Left kidney (tissue), 2 donors: ENCODE data around the gene ST3GAL2. TPM values are rescaled to one million over a fixed set of nuclear protein-coding genes. Genes with fewer than 3 reads are reported as not detected.
"Not testable (repeated sequence)": the region's sequence is repeated elsewhere in the genome, so short reads cannot be mapped to it uniquely, and the experiment has no call there.

ENCODE experiments used
- DNase-seq: peaks from one replicate; pipeline ENCODE4 v3.0.0-alpha.2; 2013
- polyA plus RNA-seq: library from polyadenylated mRNA; unstranded; fragments of 120-200 nt; gene quantifications from one replicate; pipeline ENCODE4 v1.2.1, GENCODE V29; 2013; ENCODE audit not compliant: insufficient read length

Gene ST3GAL2
- polyA plus RNA-seq, 1 donor: 22.7 TPM

DNA sequence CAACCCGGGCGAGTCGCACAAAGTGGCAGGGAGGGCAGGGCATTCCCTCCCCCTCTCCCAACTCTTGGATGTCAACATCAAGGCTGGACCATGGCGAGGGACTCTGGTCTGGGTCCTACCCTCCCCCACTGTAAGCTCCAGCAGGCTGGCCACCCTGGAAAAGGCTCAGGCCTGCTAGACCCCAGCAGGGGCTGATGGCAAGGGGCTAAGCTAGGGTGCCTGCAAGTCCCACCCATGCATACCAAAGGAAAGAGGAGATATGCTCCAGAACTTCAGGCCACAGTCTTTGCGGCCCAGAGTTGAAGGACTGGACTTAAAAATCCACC lies 19.9 kb downstream of the ST3GAL2 start:
- DNase-seq: no peak

DNA sequence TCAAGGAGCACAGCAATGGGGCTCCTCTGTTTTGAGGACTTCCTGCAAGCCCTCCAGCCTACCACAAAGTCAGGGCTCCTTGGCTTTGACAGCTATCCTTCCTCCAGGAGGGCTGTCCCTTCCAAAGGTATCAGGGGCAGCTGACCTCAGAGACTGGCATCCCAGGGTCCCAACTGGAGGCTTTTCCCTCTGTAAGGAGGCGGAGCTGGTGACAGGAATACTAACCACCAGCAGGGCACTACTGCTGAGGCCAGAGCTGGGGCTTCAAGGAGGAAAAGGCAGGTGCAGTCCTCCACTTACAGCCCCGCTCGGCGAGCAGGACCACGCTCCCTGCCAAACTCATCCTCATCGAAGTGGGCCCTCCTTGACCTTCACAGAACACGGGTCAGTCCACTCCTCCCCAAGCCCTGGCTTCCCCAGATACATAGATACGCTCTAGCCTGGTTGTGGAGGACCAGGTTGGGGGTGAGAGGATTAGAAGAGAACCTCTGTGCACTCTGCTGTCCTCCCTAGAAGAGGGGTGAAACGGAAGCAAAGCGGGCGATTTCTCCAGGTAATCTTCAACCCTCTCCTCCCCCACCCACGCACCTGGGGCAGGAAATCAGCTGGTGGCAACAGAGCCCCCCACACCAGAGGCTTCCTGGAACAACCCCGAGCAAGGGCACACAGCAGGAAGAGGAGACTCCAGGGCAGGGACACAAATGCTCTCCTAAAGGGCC lies 20.5 kb downstream of the ST3GAL2 start:
- no peak for DNase-seq

DNA sequence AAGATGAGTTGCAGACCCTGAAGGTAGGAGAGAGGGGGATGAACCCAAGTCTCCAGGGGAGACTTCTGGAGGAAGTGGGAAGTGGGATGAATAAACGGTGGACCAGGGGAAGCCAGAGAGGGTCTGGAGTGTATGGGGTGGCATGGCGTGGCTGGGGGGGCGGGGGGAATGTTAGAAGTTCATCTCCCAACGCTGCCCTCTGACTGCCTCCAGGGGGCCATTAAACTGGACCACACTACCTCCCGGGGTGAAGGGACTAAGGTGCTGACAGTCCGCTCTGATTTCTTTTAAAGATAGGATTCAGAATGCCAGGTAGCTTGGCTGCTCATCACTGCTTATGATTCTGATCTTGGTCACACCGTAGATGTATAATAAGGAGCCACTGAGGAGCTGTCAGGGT lies 21.2 kb downstream of the ST3GAL2 start:
- DNase-seq: no peak

- no peak for DNase-seq
Measured at GRCh38 chr16:70416748-70417616, 21.9 kb downstream of the ST3GAL2 start.

DNA sequence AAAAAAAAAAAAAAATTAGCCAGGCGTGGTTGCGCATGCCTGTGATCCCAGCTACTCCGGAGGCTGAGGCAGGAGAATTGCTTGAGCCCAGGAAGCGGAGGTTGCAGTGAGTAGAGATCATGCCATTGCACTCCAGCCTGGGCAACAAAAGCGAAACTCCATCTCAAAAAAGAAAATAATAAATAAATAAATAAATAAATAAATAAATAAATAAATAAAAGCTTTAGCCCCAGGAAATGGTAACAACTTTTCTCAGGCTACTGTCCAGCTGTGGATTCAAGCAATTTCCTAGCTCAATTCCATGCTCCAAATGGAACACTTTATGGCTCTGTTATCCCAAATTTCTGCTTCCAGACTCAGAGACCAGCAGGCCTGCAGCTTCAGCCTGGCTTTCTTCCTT lies 25.3 kb downstream of the ST3GAL2 start:
- not testable (repeated sequence) for DNase-seq

DNA sequence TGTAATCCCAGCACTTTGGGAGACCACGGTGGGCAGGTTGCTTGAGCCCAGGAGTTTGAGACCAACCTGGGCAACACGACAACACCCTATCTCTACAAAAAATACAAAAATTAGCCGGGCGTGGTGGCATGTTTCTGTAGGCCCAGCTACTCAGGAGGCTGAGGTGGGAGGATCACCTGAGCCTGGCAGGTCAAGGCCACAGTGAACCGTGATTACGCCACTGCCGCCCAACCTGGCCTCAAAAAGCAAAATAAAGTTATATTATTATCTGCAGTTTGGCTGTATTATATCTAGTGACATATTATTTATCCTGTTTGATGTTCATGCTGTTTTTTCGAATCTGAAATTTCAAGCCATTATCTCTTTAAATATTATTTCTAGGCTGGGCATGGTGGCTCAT lies 26.5 kb downstream of the ST3GAL2 start:
- no peak for DNase-seq

DNA sequence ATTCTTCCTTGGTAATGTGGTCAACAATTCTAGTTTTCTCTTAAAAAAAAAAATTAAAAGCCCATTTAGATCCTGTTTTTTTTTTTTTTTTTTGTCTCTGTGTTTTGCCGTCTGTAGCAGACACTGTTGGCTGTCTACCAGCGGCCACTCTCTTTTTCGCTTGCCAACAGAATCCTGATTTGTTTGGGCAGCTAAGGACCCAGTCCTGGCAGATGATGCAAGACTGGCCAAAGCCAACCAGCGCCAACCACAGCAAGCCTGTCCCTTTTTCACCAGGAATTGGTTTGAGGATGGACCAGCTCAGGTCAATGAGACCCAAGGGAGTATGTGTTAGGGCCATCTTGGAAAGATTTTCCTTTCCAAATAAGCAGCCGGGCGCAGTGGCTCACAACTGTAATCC lies 28.2 kb downstream of the ST3GAL2 start:
- no peak for DNase-seq

DNA sequence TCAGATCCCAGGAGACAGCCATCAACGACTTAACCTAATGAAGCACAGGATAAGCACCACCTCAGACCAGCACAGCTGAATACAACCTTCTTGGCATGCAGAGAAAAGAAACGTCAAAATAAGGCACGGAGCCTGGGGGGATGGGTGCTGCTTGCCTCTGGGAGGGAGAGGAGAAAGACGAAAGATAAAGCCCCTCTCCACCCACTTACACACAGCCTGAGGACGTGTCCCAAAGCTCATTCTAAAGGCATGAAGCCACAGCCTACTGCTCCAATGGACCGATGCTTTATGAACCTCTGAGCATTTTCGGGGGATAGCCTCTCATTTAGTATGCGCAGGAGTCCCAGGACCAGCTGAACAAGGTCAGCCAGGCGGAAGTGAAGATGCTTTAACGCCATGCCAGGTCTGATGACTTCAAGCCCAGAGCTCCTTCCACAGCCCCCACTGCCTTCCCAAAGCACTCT lies 31.1 kb downstream of the ST3GAL2 start:
- DNase-seq: no peak

DNA sequence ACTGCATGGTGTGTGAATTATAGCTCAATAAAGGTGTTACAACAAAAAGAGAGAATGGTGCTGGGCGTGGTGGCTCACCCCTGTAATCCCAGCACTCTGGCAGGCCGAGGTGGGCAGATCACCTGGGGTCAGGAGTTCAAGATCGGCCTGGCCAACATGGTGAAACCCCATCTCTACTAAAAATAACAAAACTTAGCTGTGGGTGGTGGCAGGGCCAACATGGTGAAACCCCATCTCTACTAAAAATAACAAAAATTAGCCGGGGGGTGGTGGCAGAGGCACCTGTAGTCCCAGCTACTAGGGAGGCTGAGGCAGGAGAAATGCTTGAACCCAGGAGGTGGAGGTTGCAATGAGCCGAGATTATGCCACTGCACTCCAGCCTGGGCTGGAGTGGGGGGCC lies 32.8 kb downstream of the ST3GAL2 start:
- not testable (repeated sequence) for DNase-seq

DNA sequence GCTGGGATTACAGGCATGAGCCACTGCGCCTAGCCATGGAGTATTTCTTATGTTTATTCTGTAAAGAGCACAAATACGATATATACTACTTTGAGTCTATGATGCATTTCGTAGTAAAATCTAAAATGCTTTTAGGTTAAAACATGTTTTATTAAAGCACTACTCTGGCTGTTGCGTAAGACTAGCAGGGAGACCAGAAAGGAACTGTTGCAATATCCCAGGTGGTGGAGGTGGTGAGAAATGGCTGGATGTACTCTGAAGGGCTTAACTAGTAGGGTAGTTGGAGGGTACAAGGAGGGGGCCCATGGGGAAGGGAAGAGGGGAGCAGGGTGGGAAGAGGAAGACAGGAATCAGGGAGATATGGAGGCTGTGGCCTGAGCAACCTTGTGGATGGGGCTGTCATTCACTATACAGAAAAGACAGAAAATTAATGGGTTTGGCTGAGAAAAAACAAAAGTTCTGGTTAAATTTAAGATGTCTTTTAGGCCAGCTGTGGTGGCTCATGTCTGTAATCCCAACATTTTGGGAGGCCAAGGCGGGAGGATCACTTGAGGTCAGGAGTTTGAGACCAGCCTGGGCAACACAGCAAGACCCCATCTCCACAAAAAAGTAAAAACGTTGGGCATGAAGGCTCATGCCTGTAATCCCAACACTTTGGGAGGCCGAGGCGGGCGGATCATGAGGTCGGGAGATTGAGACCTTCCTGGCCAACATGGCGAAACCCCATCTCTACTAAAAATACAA lies 35.8 kb downstream of the ST3GAL2 start:
- DNase-seq: no peak

GRCh38 chr16:70399951-70400350 lies 38.9 kb downstream of the ST3GAL2 start:
- no peak for DNase-seq

DNA sequence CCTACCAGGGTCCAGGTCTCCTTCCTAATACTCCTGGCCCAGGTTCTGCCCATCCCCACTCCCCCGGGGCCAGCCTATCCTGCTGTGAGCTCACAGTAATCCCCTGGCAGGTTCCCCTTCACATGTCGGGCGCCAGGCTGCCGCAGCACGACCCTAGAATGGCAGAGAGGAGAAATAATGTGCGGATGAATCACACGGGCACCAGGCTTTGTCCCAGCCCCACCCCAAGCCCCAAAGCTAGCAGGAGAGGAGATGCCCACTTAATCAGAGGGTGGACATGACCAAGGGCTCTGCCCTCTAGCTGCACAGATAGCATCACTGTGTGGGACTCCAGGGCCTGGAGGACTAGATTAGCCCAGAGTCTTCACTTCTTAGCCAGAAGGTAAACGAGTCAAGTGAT lies 39.5 kb downstream of the ST3GAL2 start:
- no peak for DNase-seq

DNA sequence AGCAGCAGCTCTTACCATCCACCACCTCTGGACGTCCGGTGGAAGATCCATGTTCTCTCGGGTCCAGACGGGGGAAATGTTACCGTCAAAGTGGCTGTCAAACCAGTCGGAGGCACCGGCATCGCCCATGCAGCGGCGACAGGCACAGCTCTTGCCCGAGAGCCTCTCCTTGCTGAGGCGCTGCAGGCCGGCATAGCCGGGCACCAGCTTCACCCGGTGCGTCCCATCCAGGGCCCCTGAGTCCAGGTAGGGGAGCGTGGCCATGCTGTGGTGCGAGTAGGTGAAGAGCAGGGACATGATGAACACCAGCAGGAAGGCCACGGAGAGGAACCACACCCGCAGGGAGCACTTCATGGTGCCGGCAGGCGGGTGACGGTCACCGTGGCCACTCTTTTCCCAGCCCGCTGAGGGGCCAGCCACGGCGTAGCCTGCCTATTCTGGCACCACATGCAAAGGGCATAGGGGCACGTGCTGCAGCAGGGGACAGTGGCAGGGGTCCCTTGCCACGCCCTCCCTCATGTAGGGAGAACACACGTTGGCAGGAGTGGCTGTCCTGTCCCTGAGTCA lies 40.6 kb downstream of the ST3GAL2 start:
- no peak for DNase-seq

DNA sequence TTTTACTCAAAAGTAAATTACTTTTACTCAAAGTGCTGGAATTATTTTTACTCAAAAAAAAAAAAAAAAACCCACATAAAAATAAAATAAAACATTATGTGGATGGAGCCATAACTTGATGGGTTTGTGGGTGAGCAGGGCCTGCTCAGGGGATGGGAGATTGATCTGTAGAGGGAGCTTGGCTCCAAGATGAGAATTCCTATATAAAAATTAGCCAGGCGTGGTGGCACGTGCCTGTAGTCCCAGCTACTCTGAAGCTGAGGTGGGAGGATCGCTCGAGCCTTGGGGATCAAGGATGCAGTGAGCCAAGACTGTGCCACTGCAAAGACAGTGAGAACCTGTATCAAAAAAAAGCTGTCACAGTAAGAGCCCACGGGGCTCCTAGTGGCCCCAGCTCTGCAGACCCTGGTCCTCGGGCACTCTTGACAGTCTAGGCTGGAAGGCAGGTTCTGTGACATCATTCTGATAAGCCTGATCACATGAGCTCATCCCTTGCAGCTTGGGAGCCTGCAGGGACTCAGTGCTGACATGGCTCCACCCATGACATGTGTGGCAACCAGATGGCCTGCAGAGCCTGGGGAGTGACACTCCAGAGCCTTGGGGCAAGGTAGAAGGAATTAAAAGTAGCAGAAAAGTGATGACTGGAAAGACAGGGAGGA lies 42.5 kb downstream of the ST3GAL2 start:
- DNase-seq: no peak

- DNase-seq: no peak
Measured at GRCh38 chr16:70395345-70395901, 43.5 kb downstream of the ST3GAL2 start.

DNA sequence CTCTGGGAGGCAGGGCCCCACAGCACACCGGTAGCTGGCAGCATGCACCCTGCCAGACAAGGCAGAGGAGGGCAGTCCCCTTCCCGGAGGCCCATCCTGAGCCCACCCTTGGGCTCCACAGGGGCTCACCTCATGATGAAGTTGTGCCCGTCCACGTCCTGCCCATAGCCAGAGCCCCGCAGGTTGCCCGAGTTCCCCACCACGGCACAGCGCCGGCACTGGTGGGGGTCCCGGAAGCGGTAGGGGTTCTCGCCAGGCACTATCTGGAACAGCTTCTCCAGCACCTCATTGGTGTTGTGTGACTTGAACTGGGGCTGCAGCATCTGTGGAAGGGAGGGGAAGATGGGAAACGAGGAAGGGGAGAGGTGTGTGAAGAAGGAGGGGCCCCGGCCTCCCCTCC lies 44.0 kb downstream of the ST3GAL2 start:
- no peak for DNase-seq

- no peak for DNase-seq
Measured at GRCh38 chr16:70393662-70394061, 45.2 kb downstream of the ST3GAL2 start.

- DNase-seq: no peak
Measured at GRCh38 chr16:70392606-70393005, 46.3 kb downstream of the ST3GAL2 start.

DNA sequence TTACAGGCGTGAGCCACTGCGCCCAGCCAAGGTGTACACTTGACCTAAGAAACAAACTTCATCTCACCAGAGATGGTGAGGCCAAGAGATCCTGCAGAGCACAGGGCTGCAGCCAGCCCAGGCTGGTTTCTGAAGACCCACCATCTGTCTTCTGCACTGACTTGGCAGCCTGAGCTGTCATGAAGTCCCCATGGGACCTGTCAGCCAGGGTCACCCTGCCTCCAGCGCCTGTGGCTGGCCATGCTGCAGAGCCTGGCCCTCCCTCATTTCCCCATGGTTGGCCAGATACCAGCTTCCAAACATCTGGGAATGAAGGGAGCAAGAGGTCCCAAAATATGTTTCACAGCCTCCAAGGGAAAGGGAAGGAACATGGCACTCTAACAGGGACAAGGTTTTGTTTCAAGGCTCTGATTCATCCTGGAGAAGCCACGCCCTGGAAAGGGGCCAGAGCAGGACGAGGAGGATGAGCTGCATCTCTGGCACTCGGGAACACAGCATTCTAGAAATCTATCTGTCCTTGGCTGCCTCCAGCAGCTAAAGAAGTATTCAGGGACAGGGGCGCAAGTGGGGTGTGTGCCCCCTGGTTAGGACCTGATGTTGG lies 46.9 kb downstream of the ST3GAL2 start:
- DNase-seq: no peak

DNA sequence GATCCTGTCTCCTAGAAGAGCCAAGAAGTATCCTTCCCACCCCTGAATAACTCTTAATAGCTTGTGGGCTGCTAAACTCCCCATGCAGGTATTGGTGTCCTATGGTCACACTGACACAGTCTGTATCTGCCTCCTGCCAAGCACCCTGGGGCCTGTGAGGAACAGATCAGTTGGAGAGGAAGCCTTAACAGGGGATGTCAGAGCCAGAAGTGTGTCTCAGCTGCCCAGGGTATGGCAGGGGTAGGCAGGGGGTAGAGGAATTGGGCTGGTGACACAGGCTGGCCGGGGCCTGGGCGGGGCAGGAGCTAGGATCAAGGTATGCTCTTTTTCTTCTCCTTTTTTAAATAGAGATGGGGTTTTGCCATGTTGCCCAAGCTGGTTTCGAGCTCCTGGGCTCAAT lies 47.5 kb downstream of the ST3GAL2 start:
- DNase-seq: no peak

GRCh38 chr16:70390774-70391173 lies 48.1 kb downstream of the ST3GAL2 start:
- DNase-seq: no peak
